H9 (cell line): Measurements from ENCODE around the gene ZNF747. TPM values are rescaled to one million over a fixed set of nuclear protein-coding genes. Genes with fewer than 3 reads are reported as not detected.

ENCODE experiments used
- DNase-seq: peaks from one replicate; pipeline ENCODE4 v3.0.0-alpha.2; 2017
- H2AFZ ChIP-seq: one replicate; pipeline ENCODE4 v1.6.1; 2013; ENCODE audit warnings: mild to moderate bottlenecking, low read length, control low read depth, moderate library complexity
- H2AK5ac ChIP-seq: 2 replicates; pipeline ENCODE4 v1.6.1; 2013; ENCODE audit warnings: low read length, control low read depth, mixed read lengths; ENCODE audit not compliant: insufficient read length
- H2BK120ac ChIP-seq: one replicate; pipeline ENCODE4 v1.6.1; 2013; ENCODE audit warnings: low read depth, mild to moderate bottlenecking, low read length, control low read depth, inconsistent platforms; ENCODE audit not compliant: poor library complexity, severe bottlenecking
- H2BK12ac ChIP-seq: 2 replicates; pipeline ENCODE4 v1.6.1; 2013; ENCODE audit warnings: low read length, control low read depth, mixed read lengths, low read depth; ENCODE audit not compliant: insufficient read length
- H2BK15ac ChIP-seq: 2 replicates; pipeline ENCODE4 v1.6.1; 2013; ENCODE audit warnings: low read depth, low read length, control low read depth
- H2BK20ac ChIP-seq: one replicate; pipeline ENCODE4 v1.6.1; 2013; ENCODE audit warnings: low read depth, mild to moderate bottlenecking, low read length, control low read depth, inconsistent platforms; ENCODE audit not compliant: poor library complexity, severe bottlenecking
- H2BK5ac ChIP-seq: 2 replicates; pipeline ENCODE4 v1.6.1; 2013; ENCODE audit warnings: low read length, control low read depth, mixed read lengths; ENCODE audit not compliant: insufficient read length
- H3K14ac ChIP-seq: 2 replicates; pipeline ENCODE4 v1.6.1; 2013; ENCODE audit warnings: low read length, control low read depth; ENCODE audit not compliant: insufficient read depth
- H3K18ac ChIP-seq: 2 replicates; pipeline ENCODE4 v1.6.1; 2013; ENCODE audit warnings: low read depth, mild to moderate bottlenecking, mixed read lengths, low read length, control low read depth; ENCODE audit not compliant: insufficient read length
- H3K23ac ChIP-seq: 2 replicates; pipeline ENCODE4 v1.6.1; 2013; ENCODE audit warnings: low read length, control low read depth, mixed read lengths, low read depth; ENCODE audit not compliant: insufficient read length
- H3K23me2 ChIP-seq: 2 replicates; pipeline ENCODE4 v1.6.1; 2013; ENCODE audit warnings: low read depth, mild to moderate bottlenecking, mixed read lengths, low read length, control low read depth; ENCODE audit not compliant: insufficient read length, poor library complexity, severe bottlenecking
- H3K27ac ChIP-seq: 2 replicates; pipeline ENCODE4 v1.5.1; 2013; ENCODE audit warnings: low read length, control low read depth, mixed read lengths, low read depth; ENCODE audit not compliant: insufficient read length
- H3K27me3 ChIP-seq: 2 replicates; pipeline ENCODE4 v1.6.1; 2013; ENCODE audit warnings: low read length, control low read depth, inconsistent platforms; ENCODE audit not compliant: insufficient read depth
- H3K4ac ChIP-seq: 2 replicates; pipeline ENCODE4 v1.6.1; 2013; ENCODE audit warnings: low read depth, mild to moderate bottlenecking, control low read depth, inconsistent platforms, low read length, moderate library complexity
- H3K4me1 ChIP-seq: 2 replicates; pipeline ENCODE4 v1.6.1; 2013; ENCODE audit warnings: low read length, control low read depth, inconsistent platforms; ENCODE audit not compliant: insufficient read depth
- H3K4me2 ChIP-seq: 2 replicates; pipeline ENCODE4 v1.6.1; 2013; ENCODE audit warnings: low read length, control low read depth, mixed read lengths; ENCODE audit not compliant: insufficient read length, insufficient read depth
- H3K56ac ChIP-seq: 2 replicates; pipeline ENCODE4 v1.6.1; 2013; ENCODE audit warnings: low read depth, mild to moderate bottlenecking, mixed read lengths, low read length, control low read depth; ENCODE audit not compliant: insufficient read length
- H3K79me1 ChIP-seq: 2 replicates; pipeline ENCODE4 v1.6.1; 2013; ENCODE audit warnings: low read depth, mild to moderate bottlenecking, moderate library complexity, low read length, control low read depth, inconsistent platforms; ENCODE audit not compliant: insufficient read depth, poor library complexity, severe bottlenecking
- H3K79me2 ChIP-seq: 2 replicates; pipeline ENCODE4 v1.6.1; 2013; ENCODE audit warnings: low read length, control low read depth, inconsistent platforms; ENCODE audit not compliant: insufficient read depth
- H3K9ac ChIP-seq: 2 replicates; pipeline ENCODE4 v1.6.1; 2013; ENCODE audit warnings: low read length, control low read depth, mixed read lengths; ENCODE audit not compliant: insufficient read length; ENCODE audit errors: extremely low read depth
- H3K9me3 ChIP-seq: one replicate; pipeline ENCODE4 v1.6.1; 2013; ENCODE audit warnings: low read depth, low read length, inconsistent platforms; ENCODE audit not compliant: control insufficient read depth
- H3T11ph ChIP-seq: one replicate; pipeline ENCODE4 v1.6.1; 2013; ENCODE audit warnings: mild to moderate bottlenecking, low read length, control low read depth, inconsistent platforms
- H4K20me1 ChIP-seq: one replicate; pipeline ENCODE4 v1.6.1; 2013; ENCODE audit not compliant: control insufficient read depth, insufficient read length, insufficient read depth
- H4K5ac ChIP-seq: 2 replicates; pipeline ENCODE4 v1.6.1; 2013; ENCODE audit warnings: low read depth, mild to moderate bottlenecking, mixed read lengths, low read length, control low read depth; ENCODE audit not compliant: insufficient read length
- H4K8ac ChIP-seq: replicated peaks from 2 replicates; pipeline ENCODE4 v1.6.1; 2013; ENCODE audit warnings: low read length, control low read depth, mixed read lengths, low read depth; ENCODE audit not compliant: insufficient read length
- H4K91ac ChIP-seq: 2 replicates; pipeline ENCODE4 v1.6.1; 2013; ENCODE audit warnings: low read depth, mild to moderate bottlenecking, moderate library complexity, mixed read lengths, low read length, control low read depth; ENCODE audit not compliant: insufficient read length
- H3K27ac Mint-ChIP-seq, 3 experiments: 2 replicates in 2 of 3; 3 replicates in 1 of 3; pipeline ENCODE4 v1.8.0; 2020 to 2021; ENCODE audit warnings: mixed read lengths in 3 of 3, mild to moderate bottlenecking in 1 of 3, moderate library complexity in 1 of 3
- H3K27me3 Mint-ChIP-seq: 2 replicates; pipeline ENCODE4 v1.8.0; 2021; ENCODE audit warnings: low read depth, mild to moderate bottlenecking, moderate library complexity, mixed read lengths
- H3K36me3 Mint-ChIP-seq, 3 experiments: 2 replicates in 2 of 3; 3 replicates in 1 of 3; pipeline ENCODE4 v1.8.0; 2020 to 2021; ENCODE audit warnings: low read depth in 3 of 3, mixed read lengths in 3 of 3; ENCODE audit not compliant: insufficient read depth in 1 of 3
- H3K4me1 Mint-ChIP-seq, 2 experiments: 2 replicates each; pipeline ENCODE4 v1.8.0; 2020; ENCODE audit warnings: mixed read lengths in 2 of 2
- H3K4me3 Mint-ChIP-seq, 2 experiments: 2 replicates in 1 of 2; 3 replicates in 1 of 2; pipeline ENCODE4 v1.8.0; 2020 to 2021; ENCODE audit warnings: mild to moderate bottlenecking in 2 of 2, mixed read lengths in 2 of 2, moderate library complexity in 1 of 2
- H3K9me3 Mint-ChIP-seq, 2 experiments: 2 replicates in 1 of 2; 3 replicates in 1 of 2; pipeline ENCODE4 v1.8.0; 2020; ENCODE audit warnings: mild to moderate bottlenecking in 2 of 2, mixed read lengths in 2 of 2, moderate library complexity in 1 of 2
- CTCF ChIP-seq: fragments of 200-600 bp; sonication (generic); conservative IDR thresholded peaks from 3 replicates; pipeline ENCODE4 v1.8.0; 2021; ENCODE audit warnings: antibody characterized with exemption, mild to moderate bottlenecking
- WGBS: extraction: QIAGEN DNeasy Blood & Tissue Kit; methylation state at CpG from one replicate; pipeline ENCODE4 v1.1.7; 2013; ENCODE audit warnings: missing lambda C conversion rate, low lambda C conversion rate, mixed read lengths; ENCODE audit not compliant: insufficient read length; ENCODE audit errors: extremely low coverage; 5-methylcytosine and 5-hydroxymethylcytosine counted together
- total RNA-seq: library from RNA; stranded (reverse); gene quantifications from 2 replicates; pipeline ENCODE4 v1.2.1, GENCODE V29; 2021

Gene ZNF747
- total RNA-seq, 1 experiment from 2014 or later: 18.4 TPM

GRCh38 chr16:30543067-30543466 is 8.4 kb upstream of the ZNF747 start:
- H2BK15ac ChIP-seq: no peak overlapping the region
- H3K56ac ChIP-seq: no peak overlapping the region
- H3K23ac ChIP-seq: no peak overlapping the region
- no peak overlapping the region for H3K18ac ChIP-seq
- H2AK5ac ChIP-seq: no peak overlapping the region
- no peak overlapping the region for H3K27ac Mint-ChIP-seq
- no peak overlapping the region for H3K4me3 Mint-ChIP-seq
- H3K79me2 ChIP-seq: no peaks in the 10 kb centered on the region
- no peak for TF ChIP-seq CTCF
- no peaks in the 10 kb centered on the region for H3K27me3 ChIP-seq
- H3K4me1 ChIP-seq: peaks cover 3% of the 10 kb centered on the region; the same call in 1 of the 2 replicates
- H3K4me2 ChIP-seq: no peak overlapping the region
- 100% methylated on average over 1 of the region's 5 CpGs for WGBS
- no peak overlapping the region for H2AFZ ChIP-seq
- DNase-seq: no peak
- no peak overlapping the region for H3T11ph ChIP-seq
- no peaks in the 10 kb centered on the region for H4K20me1 ChIP-seq
- H3K4ac ChIP-seq: no peak overlapping the region
- no peak overlapping the region for H3K14ac ChIP-seq
- H3K36me3 Mint-ChIP-seq: peaks cover 2 to 8% (median 4%) of the 10 kb centered on the region in 3 experiments; a peak in 4 of 7 replicates
- no peaks in the 10 kb centered on the region for H3K23me2 ChIP-seq
- no peak overlapping the region for H2BK5ac ChIP-seq
- H4K5ac ChIP-seq: no peak overlapping the region
- H2BK12ac ChIP-seq: no peak overlapping the region
- H3K27me3 Mint-ChIP-seq: peaks cover 4% of the 10 kb centered on the region; the same call in 1 of the 2 replicates
- H4K8ac ChIP-seq: no peak overlapping the region
- H2BK120ac ChIP-seq: no peak overlapping the region
- no peak overlapping the region for H3K9ac ChIP-seq
- H2BK20ac ChIP-seq: no peak overlapping the region
- H3K4me1 Mint-ChIP-seq: peaks cover 6 to 20% of the 10 kb centered on the region in 2 experiments
- no peak overlapping the region for H3K27ac ChIP-seq
- H4K91ac ChIP-seq: no peak overlapping the region
- no peaks in the 10 kb centered on the region for H3K9me3 ChIP-seq
- peaks cover 0 to 8% of the 10 kb centered on the region in 2 experiments; a peak in 1 of 5 replicates for H3K9me3 Mint-ChIP-seq
- no peaks in the 10 kb centered on the region for H3K79me1 ChIP-seq
